ENCODE data around the gene C12orf76.
A peak's percentile ranks its signal among the peaks of the same experiment; 100 is the strongest.
"Not testable (repeated sequence)": the region's sequence is repeated elsewhere in the genome, so short reads cannot be mapped to it uniquely, and the experiment has no call there.

C12orf76 gene

DNA sequence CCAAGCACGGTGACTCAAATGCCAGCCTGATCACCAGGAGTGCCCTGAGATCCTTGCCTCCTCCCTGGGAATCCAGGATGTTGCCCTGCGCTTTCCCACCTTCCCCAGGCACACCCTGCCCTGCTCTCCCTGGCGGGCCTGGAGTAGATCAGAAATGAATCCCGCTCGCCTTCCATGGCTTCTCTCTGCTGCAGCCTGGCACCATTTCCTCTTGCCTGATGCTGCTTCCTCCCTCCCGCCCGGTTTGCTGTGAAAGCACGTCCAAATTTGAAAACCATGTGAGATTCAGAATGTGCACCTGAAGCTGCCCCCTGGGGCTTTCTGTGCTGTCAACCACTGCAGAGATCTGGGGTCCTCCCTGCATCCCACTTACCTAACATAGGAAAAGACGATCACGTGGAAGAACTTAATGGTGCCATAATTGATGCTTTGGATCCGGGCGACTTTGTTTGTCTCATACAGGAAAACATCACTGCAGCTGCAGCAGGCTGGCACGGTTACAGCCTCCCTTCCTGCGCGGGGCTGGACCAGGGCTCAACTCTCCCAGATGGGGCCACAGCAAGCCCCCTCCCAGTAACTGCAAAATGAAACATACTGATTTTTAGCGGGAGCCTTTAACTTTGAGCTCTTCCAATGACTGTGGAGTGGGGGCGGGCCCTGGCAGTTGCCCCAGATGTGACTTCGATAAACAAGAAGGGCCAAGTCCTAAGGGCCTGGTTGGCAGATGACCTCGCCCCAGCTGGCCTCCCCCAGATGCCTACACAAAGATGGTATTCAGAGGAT is 24.9 kb upstream of the C12orf76 start:
- DNase-seq (ENCODE audit: low read depth), result no peak
- peak overlapping the region; percentile 52 for H3K4me3 ChIP-seq (ENCODE audit: low read depth, low read length)
- TF ChIP-seq, protein P1, sequence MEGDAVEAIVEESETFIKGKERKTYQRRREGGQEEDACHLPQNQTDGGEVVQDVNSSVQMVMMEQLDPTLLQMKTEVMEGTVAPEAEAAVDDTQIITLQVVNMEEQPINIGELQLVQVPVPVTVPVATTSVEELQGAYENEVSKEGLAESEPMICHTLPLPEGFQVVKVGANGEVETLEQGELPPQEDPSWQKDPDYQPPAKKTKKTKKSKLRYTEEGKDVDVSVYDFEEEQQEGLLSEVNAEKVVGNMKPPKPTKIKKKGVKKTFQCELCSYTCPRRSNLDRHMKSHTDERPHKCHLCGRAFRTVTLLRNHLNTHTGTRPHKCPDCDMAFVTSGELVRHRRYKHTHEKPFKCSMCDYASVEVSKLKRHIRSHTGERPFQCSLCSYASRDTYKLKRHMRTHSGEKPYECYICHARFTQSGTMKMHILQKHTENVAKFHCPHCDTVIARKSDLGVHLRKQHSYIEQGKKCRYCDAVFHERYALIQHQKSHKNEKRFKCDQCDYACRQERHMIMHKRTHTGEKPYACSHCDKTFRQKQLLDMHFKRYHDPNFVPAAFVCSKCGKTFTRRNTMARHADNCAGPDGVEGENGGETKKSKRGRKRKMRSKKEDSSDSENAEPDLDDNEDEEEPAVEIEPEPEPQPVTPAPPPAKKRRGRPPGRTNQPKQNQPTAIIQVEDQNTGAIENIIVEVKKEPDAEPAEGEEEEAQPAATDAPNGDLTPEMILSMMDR (conservative IDR thresholded peaks at IDR 0.05; ENCODE audit: low read depth, low read length), result no peak

DNA sequence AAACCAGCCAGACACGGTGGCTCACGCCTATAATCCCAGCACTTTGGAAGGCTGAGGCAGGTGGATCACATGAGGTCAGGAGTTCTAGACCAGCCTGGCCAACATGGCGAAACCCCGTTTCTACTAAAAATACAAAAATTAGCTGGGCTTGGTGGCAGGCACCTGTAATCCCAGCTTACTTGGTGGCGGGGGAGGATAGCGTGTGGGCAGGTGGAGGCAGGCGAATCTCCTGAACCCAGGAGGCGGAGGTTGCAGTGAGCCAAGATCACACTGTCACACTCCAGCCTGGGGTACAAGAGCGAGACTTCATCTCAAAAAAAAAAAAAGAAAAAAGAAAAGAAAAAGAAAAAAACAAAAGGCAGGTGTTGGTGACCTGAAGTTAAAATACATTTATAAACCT is 24.3 kb upstream of the C12orf76 start:
- H3K4me3 ChIP-seq (ENCODE audit: low read depth, low read length), result not testable (repeated sequence)

DNA sequence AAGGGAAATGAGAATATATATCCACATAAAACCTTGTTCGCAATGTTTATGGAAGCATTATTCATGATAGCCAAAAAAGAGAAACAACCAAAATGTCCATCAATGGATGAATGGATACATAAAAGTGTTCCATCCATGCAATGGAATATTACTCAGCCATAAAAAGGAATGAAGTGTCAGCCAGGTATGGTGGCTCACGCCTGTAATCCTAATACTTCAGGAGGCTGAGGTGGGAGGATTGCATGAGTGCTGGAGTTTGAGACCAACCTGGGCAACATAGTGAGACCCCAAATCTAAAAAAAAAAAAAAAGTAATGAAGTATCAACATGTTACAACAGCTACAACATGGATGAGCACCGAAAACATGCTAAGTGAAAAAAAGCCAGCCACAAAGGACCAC is 23.6 kb upstream of the C12orf76 start:
- TF ChIP-seq, protein P1 (conservative IDR thresholded peaks at IDR 0.05; ENCODE audit: low read depth, low read length), result no peak
- DNase-seq (ENCODE audit: low read depth), result no peak
- no peak overlapping the region for H3K4me3 ChIP-seq (ENCODE audit: low read depth, low read length)

More for the DNA sequence above, 24.3 kb upstream of the C12orf76 start:
- DNase-seq (ENCODE audit: low read depth), result not testable (repeated sequence)

DNA sequence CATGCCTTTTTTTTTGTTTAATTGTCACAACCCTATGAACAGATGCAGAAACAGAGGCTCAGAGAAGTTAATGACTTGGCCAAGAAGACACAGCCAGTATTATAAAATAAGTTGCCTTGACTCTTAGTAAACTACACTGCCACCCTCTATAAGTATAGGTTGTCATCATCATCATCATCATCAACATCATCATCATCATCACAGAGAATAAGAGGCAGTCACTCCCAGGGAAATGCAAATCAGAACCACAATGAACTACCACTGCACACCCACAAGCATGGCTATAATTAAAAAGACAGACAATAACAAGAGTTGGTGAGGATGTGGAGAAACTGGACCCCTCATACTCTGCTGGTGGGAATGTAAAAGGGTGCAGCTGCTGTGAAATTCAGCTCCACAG is 23.2 kb upstream of the C12orf76 start:
- no peak for DNase-seq (ENCODE audit: low read depth)
- TF ChIP-seq, protein P1 (conservative IDR thresholded peaks at IDR 0.05; ENCODE audit: low read depth, low read length), result no peak
- no peak overlapping the region for H3K4me3 ChIP-seq (ENCODE audit: low read depth, low read length)

DNA sequence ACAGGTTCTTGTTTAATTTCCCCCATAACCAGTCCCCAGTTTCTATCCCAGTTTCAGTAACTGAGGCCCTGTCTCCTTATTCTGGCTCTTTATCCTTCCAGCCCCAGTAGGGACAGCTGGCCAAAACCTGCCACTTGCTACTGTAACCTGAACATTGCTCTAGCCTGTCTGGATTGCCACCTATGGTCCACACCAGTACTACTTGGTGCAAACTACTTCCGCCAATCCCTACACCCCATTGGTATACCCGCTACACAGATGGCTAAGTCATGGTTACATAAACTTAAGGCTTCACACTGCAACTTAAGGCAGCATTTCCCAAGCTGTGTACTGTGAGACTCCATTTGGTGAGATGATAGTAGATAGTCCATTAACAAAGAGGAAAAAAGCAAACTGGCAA is 20.3 kb upstream of the C12orf76 start:
- no peak for DNase-seq (ENCODE audit: low read depth)
- H3K4me3 ChIP-seq (ENCODE audit: low read depth, low read length), result no peak overlapping the region
- TF ChIP-seq, protein P1 (conservative IDR thresholded peaks at IDR 0.05; ENCODE audit: low read depth, low read length), result no peak

DNA sequence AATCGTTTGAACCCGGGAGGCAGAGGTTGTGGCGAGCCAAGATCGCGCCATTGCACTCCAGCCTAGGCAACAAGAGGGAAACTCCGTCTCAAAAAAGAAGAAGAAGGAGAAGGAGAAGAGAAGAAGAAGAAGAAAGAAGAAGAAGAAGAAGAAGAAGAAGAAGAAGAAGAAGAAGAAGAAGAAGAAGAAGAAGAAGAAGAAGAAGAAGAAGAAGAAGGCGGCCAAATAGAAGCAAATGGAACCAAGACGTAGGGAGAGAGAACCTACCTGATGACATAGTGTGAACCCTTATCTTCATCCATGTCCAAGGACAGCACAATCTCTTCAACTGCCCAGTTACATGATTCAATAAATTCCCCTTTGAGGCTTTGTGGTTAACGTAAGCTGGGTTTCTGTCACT is 19.8 kb upstream of the C12orf76 start:
- DNase-seq (ENCODE audit: low read depth); H3K4me3 ChIP-seq (ENCODE audit: low read depth, low read length): not testable (repeated sequence)

DNA sequence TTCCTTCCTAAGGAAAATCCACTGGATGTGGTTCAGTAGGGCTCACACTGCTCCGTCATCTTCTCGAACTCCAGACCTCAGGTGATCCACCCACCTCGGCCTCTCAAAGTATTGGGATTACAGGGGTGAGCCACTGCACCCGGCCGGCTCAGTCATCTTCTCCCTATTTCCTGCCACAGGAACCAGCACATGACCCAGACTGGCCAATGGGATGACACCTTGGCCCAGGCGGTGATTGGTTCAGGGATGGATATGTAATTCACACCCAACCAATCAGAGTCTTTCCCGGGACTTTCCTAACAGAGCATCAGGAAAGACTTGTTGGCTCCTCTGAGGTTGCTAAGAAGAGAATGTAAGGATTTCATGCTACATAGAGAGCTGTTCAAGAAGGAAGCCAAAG is 19.2 kb upstream of the C12orf76 start:
- no peak for DNase-seq (ENCODE audit: low read depth)
- no peak overlapping the region for H3K4me3 ChIP-seq (ENCODE audit: low read depth, low read length)
- TF ChIP-seq, protein P1 (conservative IDR thresholded peaks at IDR 0.05; ENCODE audit: low read depth, low read length), result no peak

DNA sequence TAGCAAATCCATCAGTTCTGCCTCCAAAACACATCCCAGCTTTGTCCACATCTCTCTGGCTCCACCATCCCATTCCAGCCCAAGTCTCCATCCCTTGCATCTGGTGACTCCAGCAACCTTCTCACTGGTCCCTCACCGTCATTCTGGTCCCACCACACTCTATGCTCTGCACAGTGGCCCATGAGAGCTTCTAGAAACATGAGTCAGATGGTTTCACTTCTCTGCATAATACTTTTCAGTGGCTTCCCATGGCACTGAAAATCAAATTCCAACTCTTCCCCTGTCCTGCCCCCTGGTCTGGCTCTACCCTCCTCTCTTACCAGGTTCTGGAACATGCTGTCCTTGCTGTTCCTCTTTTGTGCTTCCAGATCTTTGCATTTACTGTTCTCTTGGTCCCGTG is 17.2 kb upstream of the C12orf76 start:
- no peak for DNase-seq (ENCODE audit: low read depth)
- no peak overlapping the region for H3K4me3 ChIP-seq (ENCODE audit: low read depth, low read length)
- TF ChIP-seq, protein P1 (conservative IDR thresholded peaks at IDR 0.05; ENCODE audit: low read depth, low read length), result no peak

Data from choroid plexus epithelial cell (primary cell).